ENCODE results near the gene ASAP2.

The ASAP2 gene

DNA sequence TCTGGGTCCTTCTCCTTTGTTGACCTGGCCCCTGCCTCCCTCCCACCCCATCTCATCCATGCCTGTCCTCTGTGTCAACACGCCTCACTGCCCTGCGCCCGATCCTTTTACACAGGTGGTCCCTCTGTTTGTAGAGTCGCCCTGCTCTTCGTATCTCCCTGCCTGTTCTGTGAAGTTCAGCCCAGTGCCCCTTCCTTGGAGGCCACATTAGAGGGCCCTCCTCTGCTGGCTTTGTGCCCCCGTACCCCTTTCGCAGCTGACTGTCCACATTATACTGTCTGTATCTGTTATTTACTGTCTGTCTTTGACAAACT is 25.5 kb downstream of the ASAP2 start:
- no peak for DNase-seq

DNA sequence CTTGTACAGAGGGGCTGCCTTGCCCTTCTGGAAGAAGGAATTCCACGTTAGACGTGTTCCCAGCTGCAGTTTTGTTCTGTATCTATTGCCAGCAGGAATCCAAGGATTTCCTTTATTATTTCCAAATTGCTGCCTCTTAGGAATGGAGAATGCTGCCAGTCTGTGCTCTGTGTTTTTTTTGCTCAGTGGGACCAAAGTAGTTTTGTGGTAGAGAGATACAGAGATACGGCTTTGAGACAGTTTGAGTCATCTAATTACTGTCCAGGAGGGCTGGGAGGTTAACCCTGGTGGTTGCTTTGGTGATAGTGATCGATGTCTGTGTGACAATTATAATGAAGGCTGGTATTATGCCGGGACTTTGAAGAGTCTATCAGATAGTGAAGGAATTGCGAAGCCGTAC is 26.3 kb downstream of the ASAP2 start:
- no peak for DNase-seq

DNA sequence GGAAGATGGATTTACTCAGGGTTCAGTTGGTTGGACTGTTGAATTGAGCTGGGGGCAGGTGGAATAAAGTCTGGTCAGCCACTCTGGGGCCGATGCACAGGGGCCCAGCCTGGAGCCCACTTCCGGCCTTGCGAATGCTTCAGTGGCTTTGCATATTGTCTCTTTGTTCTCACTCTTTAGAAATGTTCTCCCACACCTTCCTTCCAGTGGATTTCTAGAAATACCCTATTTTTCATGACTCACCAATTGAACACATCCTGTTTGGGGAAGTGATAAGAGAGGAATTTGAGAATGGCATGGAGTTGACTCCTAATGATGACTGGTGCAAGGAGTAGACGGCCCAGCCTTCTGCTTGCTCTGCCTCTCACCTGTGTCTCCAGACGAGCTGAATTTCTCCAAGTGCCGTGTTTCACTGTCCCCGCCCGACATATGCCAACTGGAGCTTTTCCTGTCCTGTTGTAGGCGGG is 28.1 kb downstream of the ASAP2 start:
- no peak for DNase-seq

DNA sequence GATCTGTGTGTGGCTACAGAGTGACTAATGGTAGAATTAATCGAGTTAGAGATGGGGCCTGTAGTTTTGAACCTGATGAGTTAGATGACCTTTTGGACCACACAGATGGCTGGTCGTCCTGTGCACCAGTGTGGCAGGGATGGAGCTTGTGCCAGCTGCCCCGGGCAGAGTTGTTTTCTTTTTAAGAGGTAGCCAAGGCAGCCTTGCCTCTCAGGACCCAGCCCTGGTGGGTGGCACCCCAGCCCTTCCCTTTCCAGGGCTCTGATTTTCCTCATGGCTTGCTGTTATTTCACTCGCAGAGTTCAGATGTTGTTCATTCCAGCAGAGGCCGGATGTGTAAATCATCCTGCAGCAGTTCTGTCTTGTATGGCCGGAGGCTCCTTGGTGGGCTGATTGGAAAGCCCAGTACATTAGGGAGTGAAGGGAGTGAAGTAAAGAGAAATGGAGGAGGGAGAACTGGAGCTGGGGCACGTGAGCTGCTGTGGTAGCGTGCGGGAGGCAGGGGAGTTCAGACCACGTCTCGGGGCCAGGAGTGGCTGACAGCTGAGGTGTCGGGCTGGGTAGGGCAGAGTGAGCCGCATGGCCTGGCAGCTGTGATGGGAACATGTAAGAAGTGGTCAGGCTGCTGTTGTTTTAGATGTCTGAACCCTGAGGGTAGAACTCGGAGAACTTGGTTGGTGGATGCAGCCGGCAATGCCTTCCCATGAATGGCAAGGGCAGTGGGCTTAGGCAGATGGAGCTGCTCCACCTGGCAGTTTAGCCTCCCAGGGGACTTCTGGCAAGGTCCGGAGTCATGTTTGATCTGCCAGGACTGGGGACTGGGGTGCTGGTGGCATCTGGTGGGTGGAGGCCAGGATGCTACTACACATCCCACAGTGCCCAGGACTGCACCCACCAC is 28.8 kb downstream of the ASAP2 start:
- DNase-seq = no peak

DNA sequence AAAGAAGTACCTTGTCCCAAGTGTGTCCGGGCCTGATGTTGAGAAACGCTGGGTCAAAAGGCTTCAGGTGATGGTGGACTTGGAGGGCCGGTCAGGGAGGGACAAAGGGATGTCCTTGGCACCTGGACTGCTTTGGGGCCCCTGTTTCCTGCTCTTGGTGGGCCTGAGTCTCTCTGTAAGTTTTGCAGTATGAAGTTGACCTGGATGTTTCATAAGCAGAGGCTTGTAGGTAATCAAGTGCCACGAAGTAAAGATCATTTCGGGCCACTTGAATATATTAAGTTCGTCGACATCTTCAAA is 29.4 kb downstream of the ASAP2 start:
- DNase-seq = no peak

DNA sequence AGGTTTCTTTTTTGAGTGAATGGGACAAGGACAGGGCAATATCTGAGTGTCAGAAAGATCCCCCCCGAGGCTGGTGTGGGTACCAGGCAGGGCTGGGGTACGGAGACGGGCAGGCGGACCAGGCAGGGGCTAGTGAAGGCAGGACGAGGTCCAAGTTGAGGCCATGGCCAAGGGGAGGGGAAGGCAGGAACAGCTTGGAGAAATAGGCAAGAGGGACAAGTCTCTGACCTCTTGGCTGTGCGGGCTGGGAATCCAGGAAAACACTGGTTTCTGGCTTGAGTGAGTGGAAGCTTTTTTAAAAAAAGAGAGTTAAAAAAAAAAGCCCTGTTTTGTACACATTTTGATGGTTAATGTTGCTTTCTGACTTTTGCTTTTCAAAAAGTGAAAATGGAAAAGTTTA is 30.3 kb downstream of the ASAP2 start:
- no peak for DNase-seq

DNA sequence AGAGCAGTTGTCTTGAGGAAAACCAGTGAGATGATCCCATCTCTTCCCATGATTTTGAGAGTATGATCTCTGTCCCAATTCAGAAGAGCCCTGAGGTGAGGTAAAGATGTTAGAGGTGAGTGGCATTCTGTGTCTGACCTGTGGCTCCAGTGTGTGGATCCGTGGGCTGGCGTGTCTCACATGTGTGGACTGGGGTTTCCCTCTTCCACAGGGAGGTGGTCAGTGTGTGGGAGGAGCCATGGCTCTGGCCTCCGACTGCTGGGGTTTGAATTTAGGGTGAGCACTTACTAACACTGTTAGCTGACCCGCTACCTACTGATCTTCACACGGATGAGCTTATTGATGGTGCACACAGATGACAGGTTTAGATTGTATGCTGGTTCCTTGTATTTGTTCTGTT is 31.2 kb downstream of the ASAP2 start:
- no peak for DNase-seq

DNA sequence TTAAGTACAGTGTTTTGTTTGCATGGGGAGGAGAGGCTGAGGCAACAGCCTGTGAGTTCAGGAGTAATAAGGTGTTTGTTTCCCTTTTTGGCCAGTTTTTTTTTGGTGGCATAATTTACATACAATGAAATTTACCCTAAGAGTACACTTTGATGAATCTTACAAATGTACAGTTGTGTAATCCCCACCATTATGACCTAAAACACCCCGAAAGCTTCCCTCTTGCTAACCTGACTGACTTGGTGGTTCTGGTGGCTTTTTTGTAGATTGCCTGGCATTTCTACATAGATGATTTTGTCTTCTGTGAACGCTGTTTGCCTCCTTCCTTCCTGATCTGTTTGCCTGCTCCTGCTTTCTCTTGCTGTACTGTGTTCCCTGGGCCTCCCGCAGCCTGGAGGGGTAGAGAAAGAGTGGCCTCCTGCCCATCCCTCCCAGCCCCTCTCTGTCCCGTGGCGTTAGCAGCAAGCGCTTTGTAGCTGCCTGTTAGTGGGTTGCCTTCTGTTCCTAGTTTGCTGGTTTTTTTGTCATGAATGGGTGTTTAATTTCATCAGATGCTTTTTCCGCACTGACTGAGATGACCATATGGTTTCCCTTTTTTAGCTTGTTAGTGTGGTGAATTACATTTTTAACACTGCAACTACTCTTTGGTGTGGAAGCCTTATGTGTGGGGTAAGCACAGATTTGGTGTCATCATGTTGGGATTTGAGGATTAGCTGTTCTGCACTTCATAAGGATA is 32.1 kb downstream of the ASAP2 start:
- DNase-seq = no peak

DNA sequence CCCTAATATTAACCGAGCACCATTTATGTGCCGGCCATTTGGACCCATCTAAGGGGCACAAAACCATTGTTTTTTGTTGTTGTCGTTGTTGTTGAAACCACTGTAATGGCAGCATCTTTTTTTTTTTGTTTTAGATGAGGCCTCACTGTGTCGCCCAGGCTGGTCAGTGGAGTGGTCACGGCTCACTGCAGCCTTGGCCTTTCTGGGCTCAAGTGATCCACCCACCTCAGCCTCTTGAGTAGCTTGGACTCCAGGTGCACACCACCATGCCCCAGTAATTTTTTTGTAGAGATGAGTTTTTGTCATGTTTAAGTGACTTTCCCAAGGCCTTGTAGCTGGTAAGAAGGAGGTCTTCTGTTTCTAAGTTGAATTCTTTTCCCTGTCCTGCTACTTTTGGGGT is 33.0 kb downstream of the ASAP2 start:
- no peak for DNase-seq

DNA sequence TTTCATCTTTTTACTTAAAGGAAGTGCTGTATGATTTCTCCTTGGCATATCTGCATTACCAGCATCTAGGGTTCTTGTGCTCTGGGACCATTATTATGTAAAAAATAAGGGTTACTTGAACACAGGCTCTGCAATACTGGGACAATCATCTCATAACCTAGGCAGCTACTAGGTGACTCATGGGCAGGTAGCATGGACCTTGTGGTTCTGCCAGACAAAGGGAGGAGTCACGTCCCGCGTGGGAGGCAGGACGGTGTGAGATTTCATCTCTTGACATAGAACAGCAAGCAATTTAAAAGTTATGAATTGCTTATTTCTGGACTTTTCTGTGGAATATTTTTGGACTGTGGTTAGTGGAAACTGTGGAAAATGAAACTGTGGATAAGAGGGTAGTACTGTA is 34.1 kb downstream of the ASAP2 start:
- DNase-seq = peak; percentile 47

DNA sequence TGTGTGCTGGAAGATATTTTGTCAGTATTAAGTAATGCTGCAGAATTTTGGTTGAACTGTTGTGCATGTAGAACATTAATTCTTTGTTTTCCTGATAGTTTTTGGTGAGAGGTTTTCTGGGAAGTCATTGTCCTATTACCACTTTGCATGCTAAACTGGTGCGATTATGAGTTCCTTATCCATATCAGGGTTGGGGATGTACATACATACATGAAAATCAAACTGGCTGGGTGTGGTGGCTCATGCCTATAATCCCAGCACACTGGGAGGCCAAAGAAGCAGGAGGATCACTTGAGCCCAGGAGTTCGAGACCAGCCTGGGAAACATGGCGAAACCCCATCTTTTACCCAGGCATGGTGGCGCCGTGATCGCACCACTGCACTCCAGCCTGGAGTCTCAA is 34.6 kb downstream of the ASAP2 start:
- no peak for DNase-seq

DNA sequence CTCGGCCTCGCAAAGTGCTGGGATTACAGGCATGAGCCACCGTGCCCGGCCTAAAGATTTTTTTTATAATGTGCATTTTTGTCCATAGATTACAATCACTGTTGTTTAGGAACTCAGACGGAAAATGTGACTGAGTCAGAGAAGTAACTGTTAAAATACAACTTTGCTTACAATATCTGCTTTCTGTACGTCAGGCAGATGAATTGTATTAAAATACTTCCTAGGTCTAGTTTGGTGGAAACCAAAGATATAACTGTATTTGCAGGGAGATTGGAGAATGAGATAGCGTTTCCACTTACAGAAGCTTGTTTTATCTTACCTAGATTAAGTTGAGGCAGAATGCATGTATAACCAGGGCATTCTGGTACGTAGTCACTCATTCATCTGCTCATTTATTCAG is 36.7 kb downstream of the ASAP2 start:
- no peak for DNase-seq

DNA sequence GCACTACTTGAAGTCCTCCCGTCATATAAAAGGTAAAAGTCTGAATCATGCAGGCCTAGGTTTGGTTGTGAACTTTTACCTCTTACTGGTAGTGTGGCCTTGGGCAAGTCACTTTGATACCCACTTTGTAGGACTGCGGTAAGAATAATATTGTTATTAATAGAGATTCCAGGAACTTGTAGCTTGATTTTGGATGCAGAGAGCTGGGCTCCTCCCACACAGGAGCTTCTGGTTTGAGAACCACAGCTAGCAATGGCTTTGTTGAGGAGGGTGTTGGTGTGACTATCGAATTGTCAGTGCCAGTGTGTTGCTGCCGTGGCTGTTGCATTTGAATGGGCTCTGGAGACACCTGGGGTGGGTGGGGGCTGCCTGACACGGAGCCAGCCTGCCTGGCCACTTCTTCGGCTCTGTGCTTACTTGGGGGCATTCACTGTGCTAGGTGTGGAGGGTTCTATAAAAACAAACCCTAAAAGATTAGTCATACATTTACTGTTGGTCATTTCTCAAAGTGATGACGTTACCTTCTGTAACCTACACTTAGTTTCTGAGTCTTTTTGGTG is 38.5 kb downstream of the ASAP2 start:
- DNase-seq = no peak

DNA sequence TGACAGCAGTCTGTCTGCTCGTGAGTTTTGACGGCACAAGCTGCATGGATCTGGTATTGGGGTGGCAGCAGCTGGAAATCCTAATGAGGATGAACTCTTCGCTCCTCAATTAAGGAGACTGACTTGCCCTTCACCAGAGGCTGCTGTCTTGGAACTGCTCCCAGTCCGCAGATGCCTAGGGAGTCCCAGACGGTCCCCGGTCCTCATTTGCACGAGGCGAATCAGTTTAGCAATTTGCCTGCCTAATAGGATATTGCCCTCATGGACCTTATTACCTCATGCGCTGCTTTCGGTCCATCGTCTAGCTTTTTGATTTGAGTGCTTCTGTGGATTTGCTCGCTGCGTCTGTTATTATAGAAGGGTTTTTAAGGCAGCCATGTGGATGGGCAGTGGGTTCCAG is 40.6 kb downstream of the ASAP2 start:
- no peak for DNase-seq

DNA sequence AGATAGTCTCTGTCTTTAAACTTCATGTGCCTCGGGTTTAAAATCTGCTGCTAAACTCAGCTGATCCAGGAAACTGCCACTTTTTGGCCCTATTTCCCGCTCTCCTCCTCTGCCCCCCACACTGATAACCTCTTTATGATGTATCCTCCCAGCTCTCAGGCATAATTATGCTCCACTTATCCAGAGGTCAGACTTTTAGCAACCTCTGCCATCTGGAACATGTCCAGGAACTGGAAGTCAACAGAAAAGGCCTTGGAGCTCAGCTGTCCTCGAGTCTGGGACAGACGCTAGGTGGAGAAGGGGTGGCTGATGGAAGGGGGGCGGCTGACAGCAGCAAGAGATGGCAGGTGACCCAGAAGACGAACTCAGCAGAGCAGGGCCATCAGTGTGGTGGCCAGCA is 41.2 kb downstream of the ASAP2 start:
- DNase-seq = no peak

DNA sequence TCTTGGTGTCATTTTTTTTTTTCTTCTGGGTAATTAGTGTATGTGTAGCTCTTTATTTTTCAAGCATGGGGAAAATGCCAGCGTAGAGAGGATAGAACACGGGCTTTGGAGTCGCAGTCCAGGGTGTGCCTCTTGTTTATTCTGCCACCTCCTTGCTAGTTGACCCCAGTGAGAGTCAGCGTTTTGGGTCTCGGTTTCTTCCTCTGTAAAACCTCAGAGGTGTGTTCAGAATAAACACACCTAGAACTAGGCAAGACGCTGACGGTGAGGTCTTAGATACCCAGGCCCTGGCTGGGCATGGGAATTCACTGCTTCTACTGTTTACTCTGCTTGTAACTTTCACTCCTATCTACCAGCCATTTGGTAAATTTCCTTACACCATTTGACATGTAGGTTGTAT is 41.8 kb downstream of the ASAP2 start:
- no peak for DNase-seq

DNA sequence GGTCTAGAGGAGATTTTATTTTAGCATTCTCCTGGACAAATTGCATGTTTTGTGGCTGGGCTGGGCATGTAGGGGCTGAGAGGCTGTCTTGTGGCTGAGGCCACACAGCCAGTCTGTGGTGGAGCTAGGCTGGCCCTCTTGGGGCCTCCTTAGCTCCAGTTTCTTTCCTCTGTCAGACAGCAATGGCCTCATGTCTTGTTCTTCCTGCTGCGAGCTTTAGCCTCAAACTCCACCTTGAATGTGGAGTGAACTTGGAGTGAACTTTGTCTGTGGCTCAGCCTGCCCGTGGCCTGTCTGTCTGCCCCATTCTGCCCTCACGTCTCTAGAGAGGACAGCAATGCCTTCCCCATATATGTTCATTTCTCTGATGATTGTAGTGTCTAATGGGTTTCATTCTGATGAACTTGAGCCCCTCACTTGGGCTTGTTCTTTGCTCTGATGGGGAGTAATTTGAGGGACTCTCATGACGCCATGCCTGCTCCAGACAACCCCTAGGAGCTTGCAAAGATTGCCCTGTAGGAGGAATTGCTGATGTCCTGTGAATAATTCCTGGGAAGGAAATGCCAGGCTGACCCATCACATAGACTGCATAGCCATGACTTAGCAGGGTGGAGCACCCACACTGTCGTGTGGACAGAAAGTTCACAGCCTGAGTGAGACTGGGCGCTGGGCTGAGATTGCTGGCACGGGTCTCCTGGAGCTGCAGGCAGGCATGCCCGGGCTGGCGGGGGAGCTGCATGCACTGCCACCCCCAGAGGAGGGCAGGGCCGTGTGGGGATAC is 42.6 kb downstream of the ASAP2 start:
- DNase-seq = no peak

DNA sequence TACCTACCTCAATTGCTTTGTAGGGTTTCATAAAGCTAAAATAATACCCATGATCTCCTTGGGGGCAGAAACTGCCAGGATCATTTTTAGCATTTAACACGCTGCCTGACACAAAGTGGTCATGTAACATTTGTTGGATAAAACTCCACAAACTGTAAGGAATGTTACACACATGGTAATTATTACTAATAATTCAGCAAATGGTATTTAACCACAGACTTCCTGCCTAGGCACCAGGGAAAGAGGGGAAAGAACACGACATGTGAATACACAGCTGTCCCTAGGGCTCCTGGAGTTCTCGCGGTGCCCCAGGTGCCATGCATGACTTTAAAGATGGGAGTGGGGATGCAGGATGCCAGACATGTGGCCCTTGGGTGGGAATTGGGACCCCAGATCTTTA is 43.5 kb downstream of the ASAP2 start:
- no peak for DNase-seq

DNA sequence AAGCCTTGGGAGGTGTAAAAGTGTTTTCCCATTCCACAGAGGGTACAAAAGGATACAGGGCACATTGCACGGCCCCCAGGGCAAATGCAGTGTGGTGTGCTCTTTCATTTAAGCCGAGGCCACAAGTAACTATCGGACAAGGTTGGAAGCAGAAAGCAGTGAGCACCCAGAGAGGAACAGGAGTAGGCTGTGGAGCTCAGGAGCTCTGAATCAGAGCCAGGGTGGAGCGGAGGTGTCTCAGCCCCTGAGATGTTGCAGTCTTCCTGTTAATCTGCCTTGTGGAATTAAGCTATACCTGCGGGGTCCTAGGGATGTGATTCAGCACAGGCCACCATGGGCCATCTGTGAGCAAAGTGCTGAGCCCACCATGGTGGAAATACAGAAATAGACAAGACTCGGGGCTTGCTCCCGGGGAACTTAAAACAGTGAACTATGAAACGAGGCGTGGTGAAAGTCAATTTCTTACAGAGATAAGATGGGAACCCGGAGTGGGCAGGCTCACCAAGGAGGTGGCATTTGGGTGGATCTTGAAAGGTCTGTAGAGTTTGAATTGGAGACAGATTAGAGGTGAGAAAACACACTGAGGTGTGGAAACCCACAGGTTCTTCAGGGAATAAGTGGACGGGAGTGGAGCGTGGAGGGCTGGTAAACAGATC is 44.0 kb downstream of the ASAP2 start:
- DNase-seq = no peak

DNA sequence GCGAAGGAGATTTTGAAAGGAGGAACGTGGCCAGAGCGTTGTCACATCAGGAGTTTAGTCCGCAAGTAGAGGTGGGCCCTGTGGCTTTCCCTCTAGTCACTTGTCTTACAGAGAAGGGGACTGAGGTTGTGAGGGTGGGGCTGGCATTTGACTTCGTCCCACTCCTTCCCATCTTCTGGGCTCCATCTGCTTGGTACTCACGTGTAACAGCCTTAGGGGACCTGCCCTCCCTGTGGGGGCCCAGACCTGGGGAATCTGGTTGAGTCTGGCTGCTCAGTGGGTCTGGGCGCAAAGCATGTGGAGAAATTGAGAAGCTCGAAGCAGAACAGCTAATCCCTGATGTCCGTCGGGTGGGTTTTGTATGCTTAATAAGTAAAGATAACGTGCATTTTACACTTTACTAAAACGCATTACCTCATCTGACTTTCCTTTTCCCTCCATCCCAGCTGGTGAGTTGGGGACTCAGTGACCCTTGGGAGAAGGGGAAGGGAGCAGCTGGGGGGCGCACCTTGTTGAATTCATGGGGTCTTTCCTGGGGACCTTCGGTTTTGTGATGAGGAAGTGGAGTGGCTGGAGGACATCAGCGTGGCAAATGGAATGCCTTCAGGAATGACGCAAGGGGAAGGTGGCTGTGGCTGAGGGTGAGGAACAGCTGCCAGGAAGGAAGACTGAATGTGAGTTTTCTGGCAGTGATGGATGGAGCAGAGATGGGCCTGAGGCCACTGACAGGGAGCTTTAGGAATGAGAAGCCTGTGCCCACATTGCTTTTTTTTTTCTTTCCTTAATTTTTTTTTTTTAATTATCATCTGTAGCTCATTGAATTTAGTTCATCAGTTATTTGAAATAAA is 44.8 kb downstream of the ASAP2 start:
- no peak for DNase-seq

DNA sequence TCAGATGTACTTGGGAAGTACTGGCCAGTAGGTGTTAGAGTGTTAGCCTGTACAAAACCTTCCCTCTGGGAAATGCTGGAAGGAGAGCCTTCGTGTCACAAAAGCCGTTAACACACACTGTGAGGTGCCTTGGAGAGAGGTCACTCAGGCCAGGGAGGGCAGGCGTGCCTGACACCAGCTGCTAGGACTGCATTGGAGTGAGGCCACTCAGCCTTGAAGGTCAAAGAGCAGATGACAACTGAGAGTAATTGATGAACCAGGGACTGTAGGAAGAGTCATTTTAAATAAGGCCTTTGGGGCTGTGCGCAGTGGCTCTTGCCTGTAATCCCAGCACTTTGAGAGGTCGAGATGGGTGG is 45.4 kb downstream of the ASAP2 start:
- no peak for DNase-seq

DNA sequence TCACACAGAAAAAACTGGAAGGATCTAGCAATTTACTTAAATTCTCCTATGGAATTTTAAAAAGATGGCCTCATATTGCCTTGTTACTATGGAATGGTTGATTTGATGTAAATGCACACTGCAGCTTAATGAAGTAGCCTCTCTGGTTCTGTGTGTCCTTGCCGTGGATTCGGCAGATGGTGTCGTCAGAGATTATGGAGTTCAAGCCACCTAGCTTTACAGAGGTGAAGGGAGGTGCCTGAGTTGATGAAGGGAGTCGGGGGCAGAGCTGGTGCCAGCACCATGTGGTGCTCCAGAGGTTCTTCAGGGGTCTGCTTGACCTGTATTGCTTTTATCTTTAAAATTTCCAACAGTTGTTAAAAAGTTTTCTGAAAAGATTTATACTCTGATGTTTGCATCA is 48.8 kb downstream of the ASAP2 start:
- no peak for DNase-seq

Measured in activated CD8-positive, alpha-beta memory T cell treated with anti-CD3 and anti-CD28 coated beads, Interleukin-2, amount 50 U/mL, for 48 hours (primary cell).